Glutamatergic neuron (in vitro differentiated cells): ENCODE measurements around the gene UBR3. TPM values are rescaled to one million over a fixed set of nuclear protein-coding genes. Genes with fewer than 3 reads are reported as not detected.
"Not testable (repeated sequence)": the region's sequence is repeated elsewhere in the genome, so short reads cannot be mapped to it uniquely, and the experiment has no call there.

Source experiments
- DNase-seq: peaks from one replicate; pipeline ENCODE4 v3.0.0; 2022
- H3K27ac Mint-ChIP-seq: one replicate; pipeline ENCODE4 v1.8.0; 2020; ENCODE audit warnings: mild to moderate bottlenecking, mixed read lengths, inconsistent platforms; ENCODE audit not compliant: unreplicated experiment
- H3K27me3 Mint-ChIP-seq: one replicate; pipeline ENCODE4 v1.8.0; 2020; ENCODE audit warnings: mild to moderate bottlenecking, moderate library complexity, mixed read lengths, inconsistent platforms; ENCODE audit not compliant: unreplicated experiment
- H3K36me3 Mint-ChIP-seq: one replicate; pipeline ENCODE4 v1.8.0; 2020; ENCODE audit warnings: mild to moderate bottlenecking, mixed read lengths, inconsistent platforms; ENCODE audit not compliant: unreplicated experiment
- H3K4me1 Mint-ChIP-seq: one replicate; pipeline ENCODE4 v1.8.0; 2020; ENCODE audit warnings: mild to moderate bottlenecking, low read depth, mixed read lengths, inconsistent platforms; ENCODE audit not compliant: unreplicated experiment
- H3K4me3 Mint-ChIP-seq: one replicate; pipeline ENCODE4 v1.8.0; 2020; ENCODE audit warnings: mild to moderate bottlenecking, mixed read lengths, inconsistent platforms; ENCODE audit not compliant: unreplicated experiment
- H3K9me3 Mint-ChIP-seq: one replicate; pipeline ENCODE4 v1.8.0; 2020; ENCODE audit warnings: mild to moderate bottlenecking, moderate library complexity, mixed read lengths, inconsistent platforms; ENCODE audit not compliant: unreplicated experiment
- total RNA-seq: library from RNA; stranded (reverse); fragmentation: NEBNext Ultra II Directional; extraction: Animal tissue kit (Norgen Biotek cat#: 25700); gene quantifications from one replicate; pipeline ENCODE4 v1.2.1, GENCODE V29; 2021; ENCODE audit not compliant: unreplicated experiment
- TF ChIP-seq, protein P1 (sequence below): fragments of 200-600 bp; sonication (generic); IDR thresholded peaks from one replicate; pipeline ENCODE4 v1.5.0; 2021; ENCODE audit not compliant: partially characterized antibody, unreplicated experiment

Gene UBR3
- total RNA-seq, 1 donor from 2014 or later, result 59.8 TPM

DNA sequence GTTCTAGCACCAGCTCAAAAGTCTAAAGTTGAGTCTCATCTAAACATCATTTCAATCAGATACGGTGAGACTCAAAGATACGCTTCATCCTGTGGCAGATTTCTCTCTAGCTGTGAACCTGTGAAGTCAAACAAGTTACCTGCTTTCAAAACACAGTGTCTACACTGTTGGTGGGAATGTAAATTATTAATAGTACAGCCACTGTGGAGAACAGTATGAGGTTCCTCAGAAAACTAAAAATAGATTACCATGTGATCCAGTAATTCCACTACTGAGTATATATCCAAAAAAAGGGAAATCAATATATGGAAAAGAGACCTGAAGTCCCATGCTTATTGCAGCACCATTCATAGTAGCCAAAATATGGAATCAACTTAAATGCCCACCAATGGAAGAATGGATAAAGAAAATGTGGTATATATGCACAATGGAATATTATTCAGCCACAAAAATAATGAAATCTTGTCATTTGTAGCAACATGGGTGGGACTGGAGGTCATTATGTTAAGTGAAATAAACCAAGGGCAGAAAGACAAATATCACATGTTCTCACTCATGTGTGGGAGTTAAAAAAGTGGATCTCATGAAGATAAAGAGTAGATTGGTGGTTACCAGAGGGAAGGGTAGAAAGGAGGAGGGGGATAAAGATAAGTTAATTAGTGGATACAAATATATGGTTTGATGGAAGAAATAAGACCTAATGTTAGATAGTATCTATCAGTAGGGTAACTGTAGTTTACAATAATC, 11.7 kb downstream of the UBR3 start:
- Mint-ChIP-seq H3K27me3 (peaks cover 2% of the 10 kb centered on the region), H3K4me1 (peaks cover 12% of the 10 kb centered on the region), H3K27ac (no peak overlapping the region), H3K36me3 (no peaks in the 10 kb centered on the region), H3K4me3 (no peak overlapping the region), H3K9me3 (peaks cover 7% of the 10 kb centered on the region)
- TF ChIP-seq, protein P1, sequence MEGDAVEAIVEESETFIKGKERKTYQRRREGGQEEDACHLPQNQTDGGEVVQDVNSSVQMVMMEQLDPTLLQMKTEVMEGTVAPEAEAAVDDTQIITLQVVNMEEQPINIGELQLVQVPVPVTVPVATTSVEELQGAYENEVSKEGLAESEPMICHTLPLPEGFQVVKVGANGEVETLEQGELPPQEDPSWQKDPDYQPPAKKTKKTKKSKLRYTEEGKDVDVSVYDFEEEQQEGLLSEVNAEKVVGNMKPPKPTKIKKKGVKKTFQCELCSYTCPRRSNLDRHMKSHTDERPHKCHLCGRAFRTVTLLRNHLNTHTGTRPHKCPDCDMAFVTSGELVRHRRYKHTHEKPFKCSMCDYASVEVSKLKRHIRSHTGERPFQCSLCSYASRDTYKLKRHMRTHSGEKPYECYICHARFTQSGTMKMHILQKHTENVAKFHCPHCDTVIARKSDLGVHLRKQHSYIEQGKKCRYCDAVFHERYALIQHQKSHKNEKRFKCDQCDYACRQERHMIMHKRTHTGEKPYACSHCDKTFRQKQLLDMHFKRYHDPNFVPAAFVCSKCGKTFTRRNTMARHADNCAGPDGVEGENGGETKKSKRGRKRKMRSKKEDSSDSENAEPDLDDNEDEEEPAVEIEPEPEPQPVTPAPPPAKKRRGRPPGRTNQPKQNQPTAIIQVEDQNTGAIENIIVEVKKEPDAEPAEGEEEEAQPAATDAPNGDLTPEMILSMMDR, result no peak
- no peak for DNase-seq

GRCh38 chr2:169839954-169840746, 12.9 kb downstream of the UBR3 start:
- H3K27me3 Mint-ChIP-seq, result peaks cover 4% of the 10 kb centered on the region
- H3K9me3 Mint-ChIP-seq, result peaks cover 7% of the 10 kb centered on the region
- TF ChIP-seq, protein P1, result no peak
- H3K4me1 Mint-ChIP-seq, result peaks cover 13% of the 10 kb centered on the region
- H3K36me3 Mint-ChIP-seq, result no peaks in the 10 kb centered on the region
- no peak overlapping the region for H3K27ac Mint-ChIP-seq
- no peak for DNase-seq
- H3K4me3 Mint-ChIP-seq, result no peak overlapping the region

GRCh38 chr2:169840747-169841142, 13.5 kb downstream of the UBR3 start:
- Mint-ChIP-seq H3K4me3 (no peak overlapping the region), H3K4me1 (peaks cover 13% of the 10 kb centered on the region), H3K36me3 (no peaks in the 10 kb centered on the region), H3K9me3 (peaks cover 7% of the 10 kb centered on the region), H3K27me3 (peaks cover 5% of the 10 kb centered on the region), H3K27ac (no peak overlapping the region)
- no peak for DNase-seq
- TF ChIP-seq, protein P1, result no peak

DNA sequence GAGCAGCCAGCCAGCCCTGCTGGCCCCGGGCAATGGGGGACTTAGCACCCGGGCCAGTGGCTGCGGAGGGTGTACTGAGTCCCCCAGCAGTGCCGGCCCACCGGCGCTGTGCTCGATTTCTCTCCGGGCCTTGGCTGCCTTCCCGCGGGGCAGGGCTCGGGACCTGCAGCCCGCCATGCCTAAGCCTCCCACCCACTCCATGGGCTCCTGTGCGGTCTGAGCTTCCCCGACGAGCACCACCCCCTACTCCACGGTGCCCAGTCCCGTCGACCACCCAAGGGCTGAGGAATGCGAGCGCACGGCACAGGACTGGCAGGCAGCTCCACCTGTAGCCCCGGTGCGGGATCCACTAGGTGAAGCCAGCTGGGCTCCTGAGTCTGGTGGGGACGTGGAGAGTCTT, 14.4 kb downstream of the UBR3 start:
- peaks cover 13% of the 10 kb centered on the region for H3K4me1 Mint-ChIP-seq
- H3K27me3 Mint-ChIP-seq, H3K9me3 Mint-ChIP-seq, H3K36me3 Mint-ChIP-seq, H3K4me3 Mint-ChIP-seq, H3K27ac Mint-ChIP-seq, DNase-seq: not testable (repeated sequence)

- Mint-ChIP-seq H3K4me3 (no peak overlapping the region), H3K27me3 (peaks cover 4% of the 10 kb centered on the region), H3K27ac (no peak overlapping the region), H3K4me1 (peaks cover 8% of the 10 kb centered on the region), H3K9me3 (peaks cover 7% of the 10 kb centered on the region), H3K36me3 (peaks cover 6% of the 10 kb centered on the region)
- TF ChIP-seq, protein P1, result no peak
- no peak for DNase-seq
Measured at GRCh38 chr2:169845016-169845415, 17.8 kb downstream of the UBR3 start.

DNA sequence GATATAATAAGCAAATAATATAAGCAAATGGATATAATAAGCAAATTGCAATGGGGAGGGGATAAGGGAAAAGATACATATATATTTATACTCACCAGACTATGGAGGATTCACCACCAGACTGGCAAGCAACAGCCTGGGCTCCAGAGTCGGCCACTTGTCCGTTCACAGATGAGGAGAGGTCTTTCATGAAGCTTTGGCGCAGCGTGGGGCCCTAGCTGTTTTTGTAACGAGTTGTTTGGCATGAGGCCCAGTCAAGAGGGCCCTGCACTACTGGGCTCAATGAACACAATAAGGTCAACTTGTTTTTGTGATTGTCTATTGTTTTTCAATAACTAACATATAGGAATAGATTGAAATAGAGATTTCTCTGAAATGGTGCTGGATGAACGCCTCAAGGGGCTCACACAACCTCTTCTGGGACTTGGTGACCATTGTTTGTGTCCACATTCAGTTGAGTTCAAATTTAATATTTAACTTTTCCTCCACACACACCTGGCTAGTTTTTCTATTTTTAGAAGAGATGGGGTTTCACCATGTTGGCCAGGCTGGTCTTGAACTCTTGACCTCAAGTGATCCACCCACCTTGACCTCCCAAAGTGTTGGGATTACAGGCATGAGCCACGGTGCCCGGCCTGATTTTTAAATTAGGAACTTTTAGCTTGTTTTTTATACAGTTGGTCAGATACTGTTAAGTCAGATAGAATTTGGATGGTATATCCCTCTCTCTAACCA, 21.9 kb downstream of the UBR3 start:
- H3K4me1 Mint-ChIP-seq, result peaks cover 16% of the 10 kb centered on the region
- DNase-seq, H3K36me3 Mint-ChIP-seq, H3K4me3 Mint-ChIP-seq, H3K27ac Mint-ChIP-seq, H3K27me3 Mint-ChIP-seq, H3K9me3 Mint-ChIP-seq: not testable (repeated sequence)
